Stimulated activated naive CD4-positive, alpha-beta T cell treated with Interleukin-2 at 50 U/mL for 16 hours (primary cell): ENCODE data around the gene DBI.
"Not testable (repeated sequence)": the region's sequence is repeated elsewhere in the genome, so short reads cannot be mapped to it uniquely, and the experiment has no call there.

Experiments
- DNase-seq: peaks from one replicate; lab custom pipeline; 2025; lab: John Stamatoyannopoulos, UW

Gene DBI

DNA sequence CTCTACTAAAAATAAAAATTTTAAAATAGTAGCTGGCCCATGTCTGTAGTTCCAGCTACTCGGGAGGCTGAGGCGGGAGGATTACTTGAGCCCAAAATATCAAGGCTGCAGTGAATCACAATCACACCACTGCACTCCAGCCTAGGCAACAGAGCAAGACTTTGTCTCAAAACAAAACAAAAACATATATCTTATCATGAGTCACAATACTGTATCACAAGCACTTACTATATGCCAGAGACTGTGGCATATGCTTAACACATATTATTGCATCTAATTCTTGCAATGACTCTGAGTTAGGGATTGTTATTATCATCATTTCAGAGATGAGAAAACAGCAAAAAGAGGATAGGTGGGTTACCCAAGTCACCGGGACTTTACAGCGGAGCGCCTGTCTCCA, 35.3 kb downstream of the DBI start:
- DNase-seq, result no peak

DNA sequence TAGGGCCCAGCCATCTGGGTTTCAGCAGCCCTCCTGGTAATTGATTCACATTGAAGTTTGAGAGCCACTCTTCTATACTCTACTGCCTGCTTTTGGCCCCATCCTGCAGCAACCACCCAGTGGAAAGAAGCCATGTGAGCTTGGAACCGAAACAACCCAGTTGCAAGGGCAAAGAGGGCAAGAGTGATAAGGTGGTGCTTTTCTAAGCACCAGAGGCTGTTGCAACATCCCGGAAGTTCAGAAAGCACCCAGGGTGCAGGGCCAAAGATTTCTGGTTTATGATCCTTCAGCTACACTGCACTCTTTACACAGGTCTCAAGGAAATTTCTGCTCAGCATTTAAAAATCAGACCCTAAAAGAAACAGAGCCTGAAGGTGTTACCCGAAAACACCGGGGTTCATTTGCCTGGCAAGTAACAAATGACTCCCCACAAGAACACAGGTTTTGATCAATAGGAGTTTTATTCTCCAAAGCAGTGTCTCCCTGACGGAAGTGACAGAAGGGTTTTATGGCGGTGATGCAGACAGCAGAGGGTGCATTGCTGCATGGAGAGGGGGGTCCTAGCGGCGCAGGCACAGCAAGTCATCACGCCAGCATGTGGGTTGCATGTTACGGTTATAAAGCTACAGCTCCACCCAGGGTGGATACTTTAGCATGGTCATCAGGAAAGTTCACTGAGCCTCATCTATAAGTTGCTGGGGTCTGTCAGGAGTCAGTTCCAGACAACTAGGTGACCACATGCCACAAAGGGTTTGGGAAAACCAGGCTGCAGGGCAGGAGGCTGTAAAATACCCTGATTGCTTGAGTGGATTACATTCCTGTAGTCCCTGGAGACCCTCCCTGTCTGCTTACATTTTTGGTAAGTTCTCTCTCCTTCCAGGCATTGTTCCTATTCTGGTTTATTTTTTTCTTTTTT, 36.1 kb downstream of the DBI start:
- DNase-seq, result no peak

DNA sequence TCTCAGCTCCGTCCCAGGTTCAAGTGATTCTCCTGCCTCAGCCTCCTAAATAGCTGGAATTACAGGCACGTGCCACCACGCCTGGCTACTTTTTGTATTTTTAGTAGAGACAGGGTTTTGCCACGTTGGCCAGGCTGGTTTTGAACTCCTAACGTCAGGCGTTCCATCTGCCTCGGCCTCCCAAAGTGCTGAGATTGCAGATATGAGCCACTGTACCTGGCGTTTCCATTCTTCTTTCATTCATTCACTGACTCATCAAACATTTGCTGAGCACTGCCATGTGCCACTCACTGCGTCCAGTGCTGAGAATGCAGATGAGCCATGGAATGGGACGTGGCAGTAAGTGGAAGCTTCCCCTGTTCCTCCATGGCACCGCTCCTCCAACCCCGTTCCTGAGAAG, 36.8 kb downstream of the DBI start:
- not testable (repeated sequence) for DNase-seq

DNA sequence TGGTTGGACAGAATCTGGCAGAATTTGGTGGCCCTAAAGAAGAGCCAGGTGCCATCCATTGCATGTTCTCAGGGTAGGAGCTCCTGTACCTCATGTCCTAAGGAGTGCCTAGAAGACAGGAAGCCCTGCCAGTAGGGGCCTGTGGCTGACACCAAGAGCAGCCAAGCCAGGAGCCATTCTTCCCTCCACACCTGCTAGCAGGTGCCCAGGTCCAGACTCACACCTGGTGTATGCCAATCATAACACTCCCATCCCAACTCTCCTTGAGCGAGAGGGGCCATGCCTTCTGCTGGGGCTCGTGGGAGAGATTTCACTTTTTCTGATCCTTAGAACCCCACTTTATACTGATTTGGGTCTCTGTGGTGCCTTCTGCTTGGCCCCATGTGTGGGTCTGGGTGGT, 38.4 kb downstream of the DBI start:
- DNase-seq, result no peak

DNA sequence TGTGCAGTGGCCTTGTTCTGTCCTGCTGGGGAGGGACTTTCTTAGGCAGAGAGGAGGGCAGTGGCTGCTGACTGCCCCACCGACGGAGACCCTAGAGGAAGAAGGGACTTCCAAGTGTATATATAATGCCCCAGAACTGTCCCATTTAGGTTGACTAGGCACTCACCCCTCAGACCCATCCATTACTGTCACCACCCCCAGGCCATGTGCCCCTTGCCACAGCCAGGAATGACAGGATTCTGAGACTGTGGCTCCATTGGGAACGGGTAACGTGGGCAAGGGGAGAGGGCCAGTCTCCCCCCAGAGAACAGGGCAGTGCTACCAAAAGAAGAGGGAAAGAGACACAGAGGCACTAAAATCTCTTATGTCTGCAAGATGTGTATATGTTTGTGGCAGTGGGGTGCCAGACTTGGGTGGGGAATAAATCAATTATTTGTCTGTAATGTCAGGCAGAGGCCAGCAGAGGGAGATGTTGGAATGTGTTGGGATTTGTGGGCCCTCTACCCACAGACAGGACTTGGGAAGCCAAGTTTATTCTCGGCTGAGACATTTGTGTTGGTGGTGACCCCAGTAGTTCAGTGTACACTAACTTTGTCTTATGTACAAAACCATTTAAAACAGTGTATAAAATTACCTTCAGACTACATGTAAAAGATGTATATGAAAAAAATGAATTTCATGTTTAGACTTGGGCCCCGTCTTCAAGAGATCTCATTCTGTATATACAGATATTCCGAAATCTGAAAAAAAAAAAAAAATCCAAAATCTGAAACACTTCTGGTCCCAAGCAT, 40.8 kb downstream of the DBI start:
- DNase-seq, result no peak

DNA sequence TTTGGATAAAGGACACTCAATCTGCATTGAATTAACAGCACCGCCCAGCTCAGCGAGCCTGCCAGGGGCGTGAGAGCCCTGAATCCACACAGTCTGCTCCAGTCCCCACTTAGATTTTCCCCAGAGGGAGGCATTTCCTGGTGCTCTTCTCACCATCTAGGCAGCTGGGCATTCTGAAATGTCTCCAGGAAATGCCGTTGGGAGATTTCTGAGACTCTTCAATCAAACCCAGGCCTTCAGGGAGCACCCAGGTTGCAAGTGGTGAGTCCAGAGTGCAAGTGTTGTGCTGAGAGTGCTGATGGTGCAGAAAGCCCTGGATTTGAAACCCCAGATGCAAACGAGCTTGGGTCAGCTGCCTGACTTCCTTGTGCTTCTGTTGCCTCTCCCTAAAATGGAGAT, 41.4 kb downstream of the DBI start:
- DNase-seq, result no peak

DNA sequence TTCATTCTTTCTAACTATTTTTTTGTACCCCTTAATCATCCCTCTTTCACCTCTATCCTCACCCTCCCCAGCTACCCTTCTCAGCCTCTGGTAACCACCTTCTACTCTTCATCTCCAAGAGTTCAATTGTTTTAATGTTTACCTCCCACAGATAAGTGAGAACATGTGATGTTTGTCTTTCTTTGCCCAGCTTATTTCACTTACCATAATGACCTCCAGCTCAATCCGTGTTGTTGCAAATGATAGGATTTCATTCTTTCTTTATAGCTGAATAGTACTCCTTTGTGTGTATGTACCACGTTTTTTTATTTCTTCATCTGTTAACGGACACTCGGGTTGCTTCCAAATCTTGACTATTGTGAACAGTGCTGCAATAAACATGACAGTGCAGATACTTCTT, 42.7 kb downstream of the DBI start:
- no peak for DNase-seq

DNA sequence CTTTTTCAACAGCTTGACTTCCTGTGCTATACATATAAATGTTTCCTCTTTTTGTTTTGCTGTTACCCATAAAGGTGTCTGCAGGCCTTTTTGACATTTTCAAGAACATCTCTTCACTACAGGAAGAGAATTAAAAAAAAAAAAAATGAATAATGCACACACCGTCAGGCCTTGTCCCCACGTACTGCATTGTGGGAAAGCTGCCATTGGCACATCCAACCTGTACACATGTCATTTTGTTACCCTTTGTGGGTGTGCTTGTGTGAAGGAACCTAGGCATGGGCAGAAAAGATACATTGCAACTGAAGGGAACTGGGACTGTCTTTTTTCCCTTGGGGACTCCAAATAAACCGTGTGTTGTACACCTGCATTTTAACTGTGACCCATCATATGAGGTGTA, 48.1 kb downstream of the DBI start:
- no peak for DNase-seq

DNA sequence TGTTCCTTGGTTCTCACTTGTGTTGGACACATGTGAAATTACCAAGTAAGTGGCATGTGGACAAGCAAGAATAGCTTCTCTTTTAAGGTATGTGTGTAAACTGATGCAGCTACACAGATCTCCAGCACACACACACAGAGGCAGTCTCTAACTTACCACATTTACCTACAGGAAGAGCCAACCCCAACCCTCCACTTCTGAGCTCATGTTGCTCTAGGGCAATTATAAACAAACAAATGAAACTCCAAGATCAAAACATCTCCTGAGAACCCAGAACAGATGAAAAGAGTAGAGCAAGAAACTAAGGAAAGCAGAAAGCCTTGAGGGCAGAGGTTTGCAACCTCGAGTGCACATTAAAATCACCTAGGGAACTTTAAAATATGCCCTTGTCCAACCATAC, 48.9 kb downstream of the DBI start:
- no peak for DNase-seq

DNA sequence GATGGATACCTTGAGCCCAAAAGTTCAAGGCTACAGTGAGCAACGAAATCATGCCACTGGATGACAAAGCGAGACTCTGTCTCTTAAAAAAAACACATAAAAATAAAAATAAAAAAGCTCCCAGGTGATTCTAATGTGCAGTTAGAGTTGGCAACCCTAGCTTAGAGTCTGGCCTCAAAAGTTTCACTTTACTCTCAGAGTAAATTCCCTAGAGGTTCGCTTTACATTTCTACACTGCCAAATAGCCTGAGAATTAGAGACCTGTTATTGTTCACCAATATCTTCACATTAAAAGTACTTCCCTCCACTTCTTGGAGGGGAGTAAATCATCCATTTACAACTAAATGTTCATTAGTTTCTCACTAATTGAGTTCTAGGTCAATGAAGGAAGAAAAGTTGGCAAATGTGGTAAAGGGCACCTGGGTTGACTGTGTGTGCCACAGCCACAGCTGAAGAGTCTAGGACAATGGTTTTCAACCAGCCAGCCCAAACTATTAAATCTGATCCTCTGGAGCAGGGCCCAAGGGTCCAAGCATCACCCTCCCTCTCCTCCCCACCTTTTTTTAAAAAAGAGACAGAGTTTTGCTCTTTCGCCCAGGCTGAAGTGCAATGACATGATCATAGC, 49.6 kb downstream of the DBI start:
- no peak for DNase-seq

DNA sequence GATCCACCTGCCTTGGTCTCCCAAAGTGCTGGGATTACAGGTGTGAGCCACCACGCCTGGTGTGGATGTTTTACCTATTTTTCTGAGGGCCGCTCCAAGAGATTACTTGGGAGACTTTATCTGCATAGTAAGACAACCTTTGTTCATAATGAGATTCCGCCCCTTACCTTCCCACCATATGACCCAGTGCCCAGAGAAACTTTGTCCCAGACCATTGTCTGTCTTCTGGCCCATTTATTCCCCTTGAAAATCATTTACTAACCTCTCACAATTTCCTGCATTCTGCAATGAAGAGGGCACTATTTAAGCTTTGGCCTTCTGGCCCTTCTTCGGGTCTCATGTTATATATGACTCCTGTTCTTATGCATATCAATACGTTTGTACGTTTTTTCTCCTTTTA, 51.1 kb downstream of the DBI start:
- DNase-seq, result no peak

DNA sequence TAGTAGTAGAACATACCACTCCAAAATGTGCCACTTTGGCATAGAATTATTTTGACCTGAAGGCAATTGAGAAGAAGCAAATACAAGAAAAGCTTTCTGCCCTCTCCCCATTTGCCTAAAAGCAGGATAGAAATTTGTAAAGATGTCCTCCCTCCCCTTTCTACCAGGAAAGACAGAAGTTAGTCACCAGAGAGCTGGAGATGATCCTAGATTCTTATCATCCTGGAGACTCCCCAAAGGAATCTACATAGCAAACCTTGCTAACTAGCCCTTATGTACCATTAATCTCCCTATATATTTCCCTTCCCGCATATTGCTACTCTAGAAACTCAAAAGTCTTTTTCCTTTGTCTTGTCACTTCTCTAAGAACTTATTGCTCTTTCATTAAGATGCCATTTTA, 52.3 kb downstream of the DBI start:
- no peak for DNase-seq

DNA sequence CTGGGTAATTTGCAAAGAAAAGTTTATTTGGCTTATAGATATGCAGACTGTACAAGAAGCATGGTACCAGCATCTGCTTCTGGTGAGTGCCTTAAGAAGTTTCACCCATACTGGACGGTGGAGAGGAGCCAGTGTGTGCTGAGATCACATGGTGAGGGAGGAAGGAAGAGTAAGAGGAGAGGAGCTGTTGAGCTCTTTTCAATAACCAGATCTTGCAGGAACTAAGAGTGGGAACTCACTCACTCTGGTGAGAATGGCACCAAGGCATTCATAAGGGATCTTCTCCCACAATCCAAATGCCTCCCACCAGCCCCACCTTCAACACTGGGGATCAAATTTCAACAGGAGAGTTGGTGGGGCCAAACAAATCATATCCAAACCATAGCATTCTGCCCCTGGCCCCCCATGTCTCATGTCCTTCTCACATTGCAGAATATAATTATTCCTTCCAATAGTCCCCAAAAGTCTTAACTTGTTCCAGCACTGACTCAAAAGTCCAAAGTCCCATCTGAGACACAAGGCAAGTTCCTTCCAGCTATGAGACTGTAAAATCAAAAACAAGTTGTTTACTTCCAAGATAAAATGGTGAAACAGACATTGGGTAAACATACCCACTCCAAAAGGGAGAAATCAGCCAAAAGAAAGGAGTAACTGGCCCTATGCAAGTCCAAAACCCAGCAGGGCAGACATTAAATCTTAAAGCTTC, 53.2 kb downstream of the DBI start:
- DNase-seq, result no peak

DNA sequence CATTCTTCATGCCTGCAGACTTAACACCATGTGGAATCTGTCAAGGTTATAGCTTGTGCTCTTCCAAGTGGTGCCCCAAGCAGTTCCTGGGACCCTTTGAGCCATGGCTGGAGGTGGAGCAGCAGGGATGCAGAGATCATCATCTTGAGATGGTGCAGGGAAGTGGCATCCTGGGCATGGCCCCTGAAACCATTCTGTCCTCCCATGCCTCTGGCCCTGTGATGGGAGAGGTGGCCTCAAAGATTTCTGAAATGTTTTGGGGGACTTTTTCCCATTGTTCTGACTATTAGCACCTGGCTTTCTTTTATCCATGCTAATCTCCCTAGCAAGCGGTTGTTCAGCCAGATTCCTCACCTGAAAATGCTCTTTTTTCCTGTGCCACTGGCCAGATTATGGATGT, 54.5 kb downstream of the DBI start:
- no peak for DNase-seq

DNA sequence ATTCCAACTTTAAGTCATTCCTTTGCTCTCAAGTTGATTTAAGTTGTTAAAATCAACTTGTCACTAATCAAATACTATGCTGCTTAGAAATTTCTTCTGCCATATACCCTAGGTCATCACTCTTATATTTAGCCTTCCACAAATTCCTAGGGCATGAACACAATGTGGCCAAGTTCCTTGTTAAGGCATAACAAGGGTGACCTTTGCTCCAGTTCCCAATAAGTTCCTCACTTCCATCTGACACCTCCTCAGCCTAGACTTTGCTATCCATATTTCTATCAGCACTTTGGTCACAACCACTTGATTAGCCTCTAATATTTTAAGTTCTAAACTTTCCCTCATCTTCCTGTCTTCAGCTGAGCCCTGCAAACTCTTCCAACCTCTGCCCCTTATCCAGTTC, 55.0 kb downstream of the DBI start:
- no peak for DNase-seq
